ENCODE measurements around the gene POU6F1. TPM values are rescaled to one million over a fixed set of nuclear protein-coding genes. Genes with fewer than 3 reads are reported as not detected.

Gene POU6F1, protein sequence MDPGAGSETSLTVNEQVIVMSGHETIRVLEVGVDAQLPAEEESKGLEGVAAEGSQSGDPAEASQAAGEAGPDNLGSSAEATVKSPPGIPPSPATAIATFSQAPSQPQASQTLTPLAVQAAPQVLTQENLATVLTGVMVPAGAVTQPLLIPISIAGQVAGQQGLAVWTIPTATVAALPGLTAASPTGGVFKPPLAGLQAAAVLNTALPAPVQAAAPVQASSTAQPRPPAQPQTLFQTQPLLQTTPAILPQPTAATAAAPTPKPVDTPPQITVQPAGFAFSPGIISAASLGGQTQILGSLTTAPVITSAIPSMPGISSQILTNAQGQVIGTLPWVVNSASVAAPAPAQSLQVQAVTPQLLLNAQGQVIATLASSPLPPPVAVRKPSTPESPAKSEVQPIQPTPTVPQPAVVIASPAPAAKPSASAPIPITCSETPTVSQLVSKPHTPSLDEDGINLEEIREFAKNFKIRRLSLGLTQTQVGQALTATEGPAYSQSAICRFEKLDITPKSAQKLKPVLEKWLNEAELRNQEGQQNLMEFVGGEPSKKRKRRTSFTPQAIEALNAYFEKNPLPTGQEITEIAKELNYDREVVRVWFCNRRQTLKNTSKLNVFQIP
- 2.0 and 4.0 TPM in 2 replicates for total RNA-seq (2014; rRNA removed; shearing (Covaris generic))

DNA sequence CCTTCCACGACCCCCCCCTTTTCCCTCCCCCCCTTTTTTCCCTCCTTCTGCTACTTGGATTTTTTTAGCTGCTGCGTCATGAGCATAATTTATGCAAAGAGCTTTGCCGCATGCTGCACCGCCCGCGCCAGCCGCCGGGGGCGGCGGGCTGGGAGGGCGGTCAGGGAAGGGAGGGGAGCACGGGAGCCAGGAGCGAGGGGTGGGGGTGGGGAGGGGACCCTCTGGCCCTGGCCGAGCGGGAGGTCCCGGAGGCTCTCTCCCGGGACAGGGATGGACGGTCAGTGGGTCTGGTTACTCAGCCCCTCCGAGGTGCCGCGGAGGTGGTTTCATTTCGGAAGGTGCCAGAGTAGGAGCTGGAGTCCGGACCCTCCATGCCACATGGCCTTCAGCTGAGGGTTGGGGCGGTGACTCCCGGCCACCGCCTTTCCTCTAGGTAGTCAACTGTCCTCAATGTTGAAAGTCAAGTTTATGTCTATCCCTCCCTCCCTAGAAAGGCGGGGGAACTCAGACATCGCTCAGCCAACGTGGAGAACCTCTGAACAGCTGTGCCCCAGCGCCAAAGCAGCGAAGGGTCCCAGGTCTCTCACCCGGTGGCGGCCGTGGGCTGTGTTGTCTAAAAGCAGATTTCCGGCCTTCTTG is at the start of gene POU6F1:
POU6F1 (minus strand) TSS at position 95 of the 639 bp plus-strand sequence. CDS start 11,226 bp downstream, outside the sequence.

DNA sequence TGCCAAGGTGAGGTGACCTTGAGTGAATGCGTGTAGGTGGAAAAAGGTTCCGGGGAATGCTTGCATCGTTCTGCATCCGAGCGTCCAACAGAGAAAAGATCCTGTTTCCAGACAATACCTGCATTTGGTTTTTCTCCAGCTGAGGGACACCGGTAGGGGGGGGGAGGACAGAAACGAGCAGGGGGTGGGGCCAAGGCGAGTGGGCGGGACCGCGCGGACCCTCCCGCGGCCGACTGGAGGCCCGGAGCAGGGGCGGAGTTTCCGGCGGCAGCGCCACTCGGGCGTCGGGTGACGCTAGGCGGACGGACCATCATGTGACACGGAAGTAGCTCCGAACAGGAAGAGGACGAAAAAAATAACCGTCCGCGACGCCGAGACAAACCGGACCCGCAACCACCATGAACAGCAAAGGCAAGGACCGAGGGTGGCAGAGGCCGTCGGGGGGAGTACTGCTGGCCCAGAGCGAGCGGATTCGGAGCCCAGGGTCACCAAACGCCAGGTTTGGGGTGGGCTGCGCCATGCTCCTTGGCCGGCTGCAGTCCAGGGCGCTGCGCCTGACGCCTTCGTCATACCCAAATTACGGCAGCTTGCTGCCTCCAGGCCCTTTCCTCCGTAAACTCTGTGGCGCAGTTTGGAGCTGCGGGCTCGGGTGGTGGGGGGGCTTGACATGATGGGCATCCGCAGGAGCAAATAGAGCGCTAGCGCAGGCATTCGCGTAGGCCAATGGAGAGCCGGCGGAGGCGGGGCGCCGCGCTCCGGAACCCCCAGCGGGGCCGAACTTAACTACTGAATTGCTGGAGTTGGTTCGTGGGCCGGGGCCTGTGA is 20.9 kb upstream of the POU6F1 start, which contains the start of gene DAZAP2:
DAZAP2 (plus strand) TSS at position 317 of the 825 bp plus-strand sequence; CDS start at position 399, 82 bp downstream.

DNA sequence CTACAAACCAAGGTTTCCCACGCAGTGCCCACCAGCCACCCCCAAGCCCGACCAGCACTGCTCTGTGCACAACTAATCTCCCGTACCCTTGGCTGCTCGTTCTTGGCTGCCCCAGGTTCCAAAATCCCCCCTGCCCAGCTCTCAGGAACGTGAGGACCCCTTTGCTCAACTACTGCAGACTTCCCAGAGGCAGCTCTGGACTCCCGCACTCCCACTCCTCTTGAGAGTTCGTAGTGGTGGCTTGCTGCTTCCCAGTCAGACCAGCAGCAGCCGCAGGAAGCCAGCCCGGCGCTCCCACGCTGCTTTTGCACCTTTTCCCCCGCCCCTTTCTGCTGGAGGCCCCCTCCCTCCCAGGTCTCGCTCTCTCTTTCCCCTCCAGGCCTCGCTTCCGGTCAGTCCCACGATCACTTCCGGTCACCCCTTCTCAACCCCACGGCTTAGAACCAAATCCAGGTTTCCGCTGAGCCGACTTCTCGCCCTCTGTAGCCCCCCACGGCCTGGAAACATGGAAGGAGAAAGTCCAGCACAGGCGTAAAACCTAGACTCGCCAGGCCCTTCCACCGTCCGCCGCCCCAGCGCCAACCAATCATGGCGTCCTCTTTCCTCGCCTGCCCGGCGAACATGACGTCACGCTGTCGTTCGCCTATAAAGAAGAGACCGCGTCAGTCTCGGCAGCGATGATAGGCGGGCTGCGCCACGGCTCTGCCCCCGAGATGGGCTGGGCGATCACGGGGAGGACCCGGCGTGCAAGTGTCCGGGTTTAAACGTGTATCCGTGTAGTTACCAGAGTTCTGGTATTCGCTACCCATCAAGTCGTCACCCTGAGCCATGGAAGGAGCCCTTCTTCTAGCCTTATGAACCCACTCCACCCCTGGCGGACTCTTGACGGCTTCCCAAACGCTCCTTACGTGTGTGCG is 45.1 kb downstream of the POU6F1 start, which contains the start of gene TFCP2:
TFCP2 (minus strand) TSS at position 621 of the 917 bp plus-strand sequence. CDS start 713 bp downstream, outside the sequence.

Small RNA genes within 50 kb of the gene (small RNA-seq; reads per million reads assigned to genes)
- not detected for gene RF00019
- not detected for gene RNU6-199P

Other genes starting within 250 kb of the POU6F1 start
- gene SLC11A2, start 191.7 kb downstream of the POU6F1 start, total RNA-seq (2014; rRNA removed; shearing (Covaris generic)) = 17.7 TPM in 2 replicates
- gene LETMD1, start 169.7 kb downstream of the POU6F1 start, total RNA-seq (2014; rRNA removed; shearing (Covaris generic)) = 78.2 and 91.8 TPM in 2 replicates
- gene CSRNP2, start 134.5 kb downstream of the POU6F1 start, total RNA-seq (2014; rRNA removed; shearing (Covaris generic)) = 13.1 and 15.7 TPM in 2 replicates
- gene TFCP2, start 44.9 kb downstream of the POU6F1 start, total RNA-seq (2014; rRNA removed; shearing (Covaris generic)) = 10.6 and 12.0 TPM in 2 replicates
- gene DAZAP2, start 20.8 kb upstream of the POU6F1 start, total RNA-seq (2014; rRNA removed; shearing (Covaris generic)) = 99.5 and 131 TPM in 2 replicates
- 19.7 and 25.6 TPM in 2 replicates for gene SMAGP, start 52.4 kb upstream of the POU6F1 start, total RNA-seq (2014; rRNA removed; shearing (Covaris generic))
- not detected in 2 replicates for gene BIN2, start 106.1 kb upstream of the POU6F1 start, total RNA-seq (2014; rRNA removed; shearing (Covaris generic))
- gene CELA1, start 128.6 kb upstream of the POU6F1 start, total RNA-seq (2014; rRNA removed; shearing (Covaris generic)) = 0.27 TPM in 1 of 2 replicates, not detected in the other
- gene GALNT6, start 173.3 kb upstream of the POU6F1 start, total RNA-seq (2014; rRNA removed; shearing (Covaris generic)) = 8.0 and 9.7 TPM in 2 replicates
- 3.7 and 5.1 TPM in 2 replicates for gene SLC4A8, start 206.8 kb upstream of the POU6F1 start, total RNA-seq (2014; rRNA removed; shearing (Covaris generic))